Mononuclear cell (primary cell): ENCODE results near the gene CXCR2. TPM values are rescaled to one million over a fixed set of nuclear protein-coding genes. Genes with fewer than 3 reads are reported as not detected.

Experiments used
- total RNA-seq: library from RNA; depleted of rRNA; stranded (reverse); fragments of >200 nt; gene quantifications from one replicate; pipeline ENCODE4 v1.2.3, GENCODE V29; 2012

Gene CXCR2
- total RNA-seq, 1 donor, result 0.73 TPM

Other genes with a start within 250 kb of the CXCR2 start
- 3.5 TPM for gene TNS1, start 123.0 kb upstream of the CXCR2 start, total RNA-seq
- 1.0 TPM for gene RUFY4, start 56.8 kb upstream of the CXCR2 start, total RNA-seq
- 0.10 TPM for gene CXCR1, start 40.9 kb downstream of the CXCR2 start, total RNA-seq
- gene ARPC2, start 91.2 kb downstream of the CXCR2 start, total RNA-seq, result 551 TPM
- gene GPBAR1, start 135.0 kb downstream of the CXCR2 start, total RNA-seq, result 2.9 TPM
- gene AAMP, start 144.1 kb downstream of the CXCR2 start, total RNA-seq, result 27.1 TPM
- 14.2 TPM for gene PNKD, start 144.5 kb downstream of the CXCR2 start, total RNA-seq
- 87.5 TPM for gene TMBIM1, start 166.5 kb downstream of the CXCR2 start, total RNA-seq
- gene CATIP, start 230.8 kb downstream of the CXCR2 start, total RNA-seq, result not detected